DMS153 treated with DMSO at 0.1 percent for 48 hours (cell line): ENCODE results near the gene TTC23L.
A peak's percentile ranks its signal among the peaks of the same experiment; 100 is the strongest.

Experiments used
- DNase-seq: peaks from one replicate; lab custom pipeline; 2025; ENCODE audit not compliant: unreplicated experiment; lab: John Stamatoyannopoulos, UW

Gene TTC23L

DNA sequence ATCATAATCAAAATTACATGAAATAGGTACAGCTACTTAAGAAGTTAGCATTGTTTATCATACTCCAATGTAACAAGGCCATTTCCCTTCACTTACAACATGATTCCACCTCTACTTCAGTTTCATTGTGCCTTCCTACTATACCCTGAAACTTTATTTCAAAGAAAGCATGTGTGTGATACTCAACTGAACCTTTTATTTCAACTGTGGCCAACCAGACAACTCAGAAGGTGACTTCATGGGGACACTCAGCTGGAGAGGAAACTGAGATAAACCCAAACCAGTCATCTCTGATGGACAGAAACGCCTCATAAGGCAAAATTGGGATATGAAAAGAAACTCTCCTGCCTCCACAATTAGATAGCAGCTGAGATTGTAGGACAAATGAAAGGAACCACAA is 5.9 kb upstream of the TTC23L start:
- DNase-seq: no peak

DNA sequence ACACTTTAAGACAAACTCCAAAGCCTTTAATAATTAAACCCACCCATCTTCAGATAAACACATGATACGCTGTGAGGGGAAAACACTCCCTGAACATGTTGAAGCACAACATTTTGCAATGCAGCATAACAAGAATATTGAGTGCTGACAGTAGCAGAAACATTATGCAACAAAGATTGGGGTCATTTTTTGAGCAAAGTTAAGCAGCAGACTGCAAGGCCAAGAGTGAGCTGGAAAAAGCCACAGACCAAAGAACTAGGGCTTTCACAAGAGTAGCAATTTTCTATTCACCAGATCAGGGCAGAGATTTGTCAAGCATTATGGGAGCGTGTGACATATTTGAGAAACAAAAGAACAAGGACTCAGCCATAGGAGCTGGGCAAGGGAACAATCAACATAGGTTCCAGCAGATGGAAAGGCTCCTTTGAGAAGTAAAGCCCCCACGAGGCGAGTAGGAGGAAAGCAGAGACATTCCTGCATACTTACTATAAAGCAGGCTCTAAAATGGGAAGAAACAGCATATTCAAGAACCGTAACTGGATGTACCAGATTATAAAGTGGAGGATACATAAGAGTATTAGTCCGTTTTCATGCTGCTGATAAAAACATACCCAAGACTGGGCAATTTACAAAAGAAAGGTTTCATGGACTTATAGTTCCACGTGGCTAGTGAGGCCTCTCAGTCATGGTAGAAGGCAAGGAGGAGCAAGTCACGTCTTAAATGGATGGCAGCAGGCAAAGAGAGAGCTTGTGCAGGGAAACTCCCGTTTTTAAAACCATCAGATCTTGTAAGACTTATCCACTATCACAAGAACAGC is 4.8 kb upstream of the TTC23L start:
- no peak for DNase-seq

DNA sequence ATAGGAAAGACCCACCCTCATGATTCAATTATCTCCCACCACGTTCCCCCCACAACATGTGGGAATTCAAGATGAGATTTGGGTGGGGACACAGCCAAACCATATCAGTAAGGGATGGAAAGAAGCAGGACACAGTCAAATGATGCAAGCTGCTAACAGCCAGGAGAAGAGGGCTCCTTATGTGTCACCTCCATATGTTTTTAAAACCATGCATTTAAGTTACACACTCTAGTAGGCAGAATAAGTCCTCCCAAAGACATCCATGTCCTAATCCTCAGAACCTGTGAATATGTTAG is 4.2 kb upstream of the TTC23L start:
- DNase-seq: no peak

DNA sequence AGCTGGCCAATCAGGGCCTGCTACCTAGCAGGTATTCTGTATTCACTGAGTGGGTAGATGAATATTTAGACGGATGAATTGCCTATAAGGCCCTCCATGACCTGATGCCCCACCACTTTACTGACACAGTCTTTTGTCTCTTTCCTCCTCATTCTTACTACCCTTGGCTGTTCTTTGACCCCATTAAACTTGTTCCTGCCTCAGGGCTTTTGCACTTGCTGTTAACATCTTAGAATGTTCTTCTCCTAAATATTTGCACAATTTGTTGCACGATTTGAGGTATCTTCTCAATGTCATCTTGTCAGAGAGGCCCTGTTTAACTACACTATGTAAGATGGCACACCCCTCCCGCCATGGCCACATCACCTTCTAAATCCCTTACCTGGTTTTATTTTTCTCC is 3.3 kb upstream of the TTC23L start:
- DNase-seq: no peak

DNA sequence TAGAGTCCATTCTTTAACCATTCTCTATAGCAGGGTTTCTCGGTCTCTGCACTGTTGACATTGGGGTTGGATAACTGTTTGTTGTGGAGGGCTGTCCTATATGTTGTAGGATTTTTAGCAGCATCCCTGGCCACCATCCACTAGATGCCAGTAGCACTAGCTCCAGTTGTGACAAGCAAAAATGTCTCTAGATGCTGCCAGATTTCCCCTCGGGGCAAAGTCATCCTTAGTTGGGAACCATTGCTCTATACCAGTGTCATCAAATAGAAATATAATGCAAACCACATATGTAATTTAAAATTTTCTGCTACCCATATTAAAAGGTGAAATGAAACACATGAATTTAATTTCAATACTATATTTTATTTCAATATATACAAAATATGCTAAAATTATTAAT is 2.9 kb downstream of the TTC23L start:
- DNase-seq: no peak

DNA sequence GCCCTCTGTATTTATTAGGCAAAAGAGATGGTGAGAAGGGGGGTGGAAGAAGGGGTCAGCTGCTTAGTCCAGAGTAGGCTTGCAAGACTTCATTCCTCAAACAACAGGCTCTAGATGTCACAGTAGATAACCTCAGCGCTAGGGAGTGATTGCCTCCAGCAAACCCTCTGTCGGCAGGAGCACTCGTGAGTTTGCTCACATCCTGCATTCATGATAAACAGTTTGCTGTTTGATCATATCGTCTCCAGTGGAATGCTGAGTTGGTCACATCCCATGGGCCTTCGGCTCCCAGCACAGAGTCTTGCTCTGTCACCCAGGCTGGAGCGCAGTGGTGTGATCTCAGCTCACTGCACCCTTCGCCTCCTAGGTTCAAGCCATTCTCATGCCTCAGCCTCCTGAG is 3.6 kb downstream of the TTC23L start:
- DNase-seq: no peak

DNA sequence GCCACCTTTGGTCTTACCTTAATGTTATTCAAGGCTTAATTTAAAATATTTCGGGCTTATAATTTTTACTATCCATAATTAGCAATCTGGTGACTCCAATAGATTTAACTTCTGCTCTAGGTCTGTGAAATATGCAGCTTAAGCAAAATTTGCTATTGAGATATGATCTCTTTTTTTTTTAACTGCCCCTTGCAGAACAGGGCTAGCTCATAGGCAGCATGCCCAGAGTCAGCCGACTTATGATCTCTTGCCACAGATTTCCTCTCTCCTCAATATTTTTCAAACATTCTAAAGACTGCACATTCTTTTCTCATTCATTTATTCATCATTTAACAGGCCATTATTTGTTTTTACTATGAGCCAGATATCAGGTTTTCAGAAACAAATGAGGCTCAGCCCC is 4.5 kb downstream of the TTC23L start:
- DNase-seq: no peak

DNA sequence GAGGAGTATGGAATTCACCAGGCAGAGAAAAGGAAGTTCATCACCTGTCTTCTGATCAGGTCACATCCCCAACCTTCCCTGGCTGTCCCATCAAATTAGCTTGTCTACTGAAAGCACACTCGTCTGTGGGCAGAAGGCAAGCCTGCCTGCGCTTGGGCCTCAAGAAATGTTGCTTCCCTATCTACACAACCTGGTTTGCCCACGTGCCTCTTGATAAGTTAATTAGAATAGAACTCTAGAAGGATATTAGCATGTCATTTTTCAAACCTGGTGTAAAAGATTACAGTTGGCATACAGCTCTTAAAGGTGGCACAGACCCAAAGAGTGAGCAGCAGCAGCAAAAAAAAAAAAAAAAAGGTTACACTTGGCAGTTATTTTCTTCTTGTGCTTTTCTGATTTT is 5.1 kb downstream of the TTC23L start:
- no peak for DNase-seq

DNA sequence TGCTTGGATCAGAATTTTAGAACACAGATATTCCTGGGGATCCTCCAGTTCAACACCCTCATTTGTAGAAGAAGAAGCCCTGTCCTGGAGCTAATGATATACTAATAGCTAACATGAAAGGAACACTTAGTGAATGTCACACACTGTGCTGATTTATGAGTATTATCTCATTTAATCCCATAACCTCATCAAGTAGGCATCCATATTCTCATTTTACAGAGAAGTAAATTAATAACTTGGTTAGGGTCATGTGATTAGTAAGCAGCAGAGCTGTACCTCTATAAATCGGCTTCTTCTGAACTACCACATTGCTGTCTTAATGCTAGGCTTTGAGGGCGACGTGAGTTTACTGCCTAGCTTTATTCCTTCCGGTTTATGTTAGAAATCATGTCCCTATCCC is 6.0 kb downstream of the TTC23L start:
- DNase-seq: no peak

DNA sequence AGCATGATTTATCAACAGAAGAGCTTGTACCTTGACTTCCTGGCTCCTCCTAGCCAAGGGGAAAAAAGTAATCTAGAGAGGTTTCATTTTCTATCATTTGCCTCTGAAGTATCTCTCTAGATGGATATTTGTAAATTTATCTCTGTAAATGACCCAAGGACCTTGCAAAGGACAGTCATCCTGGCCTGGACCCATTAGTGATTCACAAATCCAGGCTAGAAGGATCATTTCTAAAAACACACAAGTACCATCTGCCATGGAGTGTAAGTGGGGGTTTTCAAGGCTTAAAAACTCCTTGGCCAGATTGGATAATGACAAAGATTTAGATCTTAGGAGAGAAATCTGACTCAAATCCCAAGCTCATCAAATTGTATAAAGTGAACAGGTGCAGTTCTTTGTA is 8.1 kb downstream of the TTC23L start:
- DNase-seq: no peak

DNA sequence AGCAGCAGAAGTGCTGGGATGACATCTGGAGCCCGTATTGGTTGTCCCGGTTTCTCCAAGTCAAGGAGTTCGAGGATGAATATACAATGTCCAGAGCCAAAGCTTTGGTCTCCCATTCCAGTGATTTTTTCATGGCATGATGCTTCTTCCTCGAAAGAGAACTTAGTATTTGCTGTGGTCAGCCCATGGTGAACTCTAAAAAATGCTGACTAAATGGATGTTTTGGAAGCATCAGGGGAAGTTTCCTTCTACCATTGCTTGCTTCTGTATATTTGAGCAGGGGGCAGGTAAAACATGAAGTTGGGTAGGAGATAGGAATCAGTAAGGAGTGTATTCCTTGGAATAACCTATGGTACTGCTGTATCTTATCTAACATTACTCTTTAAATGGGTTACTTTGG is 8.6 kb downstream of the TTC23L start:
- DNase-seq: no peak

DNA sequence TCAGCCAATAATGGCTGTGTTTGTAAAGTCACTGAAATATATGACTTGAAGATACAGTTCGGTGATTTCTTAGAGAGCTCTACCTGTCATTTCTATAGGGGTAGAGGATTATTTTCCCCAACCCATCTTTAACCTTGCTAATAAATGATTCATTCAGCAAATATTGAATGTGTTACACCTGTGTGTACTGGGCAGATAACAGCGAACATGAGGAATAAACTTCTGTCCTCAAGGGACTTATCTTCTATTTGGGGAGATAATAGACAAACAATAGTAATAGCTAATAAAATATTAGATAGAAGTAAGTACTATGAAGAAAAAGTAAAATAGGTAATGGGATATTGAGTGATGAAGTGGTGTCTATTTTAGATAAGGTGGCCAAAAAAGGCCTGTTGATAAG is 9.3 kb downstream of the TTC23L start:
- DNase-seq: no peak

DNA sequence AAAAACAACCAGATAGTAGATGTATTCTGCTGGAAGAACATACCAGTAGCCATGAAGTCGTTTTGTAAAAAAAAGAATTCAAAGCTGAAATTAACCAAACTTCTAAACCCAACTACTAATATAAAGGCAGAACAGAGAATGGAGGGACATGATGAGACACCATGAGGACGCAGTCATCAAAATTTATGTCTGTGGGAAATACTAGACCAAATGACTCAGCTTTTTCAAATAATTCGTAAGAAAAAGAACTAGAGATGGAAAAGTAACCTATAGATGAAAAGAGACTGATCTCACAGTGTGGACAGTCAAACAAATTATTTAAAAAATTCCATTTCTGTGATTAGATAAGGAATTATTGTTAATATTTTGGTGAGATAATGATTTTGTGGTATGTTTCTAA is 10.3 kb downstream of the TTC23L start:
- DNase-seq: no peak

DNA sequence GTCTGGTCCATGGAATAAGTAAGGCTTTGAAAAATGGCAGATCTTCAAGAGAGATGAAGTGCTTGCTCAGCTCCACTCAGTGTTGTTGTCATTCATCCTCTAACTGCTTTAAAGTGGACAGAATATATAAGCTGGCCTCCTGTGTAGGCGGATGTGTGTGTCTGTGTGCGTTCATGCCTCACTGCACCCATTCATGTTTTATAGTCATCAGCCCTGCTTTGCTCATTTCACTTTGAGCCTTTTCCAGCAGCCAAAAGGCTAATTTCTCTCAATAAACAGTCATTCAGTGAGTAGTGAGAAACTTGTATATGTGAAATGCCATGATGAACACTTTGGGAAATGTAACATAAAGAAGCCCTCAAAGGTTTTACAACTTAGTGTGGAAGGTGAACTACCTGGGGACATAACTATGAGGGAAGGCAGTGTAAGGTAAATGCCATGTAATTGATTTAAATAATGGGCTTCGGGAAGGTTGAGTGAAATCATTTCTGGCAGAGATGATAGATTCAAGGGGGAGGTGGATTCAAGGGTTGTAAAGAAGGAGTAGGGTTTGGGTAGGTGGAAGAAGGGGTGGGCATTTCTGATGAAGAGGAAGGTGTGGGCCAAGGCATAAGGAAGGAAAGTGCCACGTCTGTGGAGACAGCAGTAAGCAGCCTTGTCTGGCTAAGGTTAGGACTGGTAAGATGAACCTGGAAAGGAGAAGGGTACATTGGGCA is 15.7 kb downstream of the TTC23L start:
- DNase-seq: peak; percentile 97

DNA sequence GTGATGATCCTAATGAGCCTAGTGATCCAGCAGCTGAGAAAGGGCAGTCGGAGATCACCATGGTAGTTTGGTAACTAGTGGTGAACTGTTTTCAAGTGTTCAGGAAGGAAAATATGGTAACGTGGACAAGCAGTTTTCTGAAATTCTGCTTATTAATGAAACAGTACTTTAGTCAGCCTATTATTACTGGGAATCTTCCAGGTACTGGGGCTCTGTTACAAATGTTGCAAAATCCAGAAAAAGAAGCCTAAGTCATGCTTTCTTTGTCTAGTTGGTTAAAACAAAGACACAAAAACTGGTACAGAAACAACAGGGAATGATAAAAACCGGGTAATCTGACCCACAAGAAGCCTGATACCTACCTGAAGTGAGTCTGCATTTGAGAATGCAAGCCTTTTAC is 18.2 kb downstream of the TTC23L start:
- DNase-seq: no peak

DNA sequence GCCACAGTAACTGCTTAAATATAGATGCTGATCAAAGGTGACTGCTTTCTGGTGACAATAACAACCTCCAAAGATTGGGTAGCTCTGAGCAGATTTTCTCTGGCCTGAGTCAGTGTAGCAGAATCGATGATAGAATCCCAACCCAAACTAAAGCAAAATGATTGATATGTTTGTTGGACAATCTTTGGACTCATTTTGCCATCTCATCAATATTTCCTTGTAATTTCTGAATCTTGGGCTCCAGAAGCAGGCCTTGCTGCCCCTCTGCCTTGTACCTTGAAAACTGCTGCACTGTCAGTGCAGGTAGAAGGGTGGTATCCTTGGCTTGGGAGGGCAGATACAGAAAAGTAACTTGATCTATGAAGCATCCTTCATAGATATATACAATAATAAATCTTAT is 18.9 kb downstream of the TTC23L start:
- DNase-seq: no peak

DNA sequence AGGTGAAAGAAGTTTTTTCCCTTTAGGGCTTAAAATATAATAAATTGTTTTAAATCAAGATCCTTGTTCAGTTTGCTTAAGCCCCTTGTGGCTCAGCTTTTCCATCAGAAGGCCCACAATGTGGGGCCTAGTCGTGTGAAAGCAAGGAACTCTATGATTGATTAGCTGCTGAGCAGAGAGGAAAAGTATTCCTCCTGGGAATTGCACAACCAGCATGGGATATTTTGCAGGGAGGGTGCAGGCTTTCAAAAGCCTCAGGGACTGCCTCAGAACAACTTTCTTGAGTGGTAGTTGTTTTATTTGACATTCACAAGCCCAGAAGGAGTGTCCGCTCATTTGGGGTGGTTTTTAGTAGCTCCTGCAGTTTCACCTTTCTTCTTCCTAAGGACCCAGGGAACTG is 19.8 kb downstream of the TTC23L start:
- no peak for DNase-seq

DNA sequence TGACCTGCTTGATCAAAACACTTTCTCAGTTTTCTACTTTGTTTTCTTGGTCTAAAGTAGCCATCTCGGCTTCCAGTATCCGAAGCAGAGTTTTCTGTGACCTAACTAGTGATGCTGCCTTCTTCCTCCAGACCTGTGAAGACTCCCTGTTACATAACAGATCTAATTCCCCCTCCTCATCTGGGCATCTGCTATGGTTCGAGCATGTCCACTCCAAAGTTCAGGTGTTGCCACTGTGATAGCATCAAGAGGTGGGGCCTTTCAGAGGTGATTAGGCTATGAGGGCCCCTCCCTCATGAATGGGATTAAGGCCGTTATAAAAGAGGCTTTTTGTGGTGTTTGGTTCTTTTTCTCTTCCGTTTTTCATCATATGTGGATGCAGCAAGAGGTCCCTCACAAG is 20.3 kb downstream of the TTC23L start:
- no peak for DNase-seq

DNA sequence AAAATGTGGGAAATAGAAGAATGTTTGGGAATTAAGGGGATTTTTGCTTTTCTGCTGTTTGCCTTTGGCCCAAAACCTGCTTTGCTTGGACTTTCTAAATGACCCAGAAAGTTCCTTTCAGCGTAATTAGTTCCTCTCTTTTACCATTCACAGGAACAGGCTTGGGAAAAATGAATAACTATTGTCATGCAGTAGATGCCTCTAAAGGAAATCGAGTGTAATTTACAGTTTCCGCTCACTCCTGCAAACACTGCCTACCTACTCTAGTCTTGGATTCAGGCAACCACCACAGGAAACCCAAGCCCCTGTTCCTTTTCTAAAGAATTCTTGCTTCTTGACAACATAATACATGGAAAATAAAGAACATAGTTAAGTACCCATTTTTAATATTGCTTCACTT is 25.0 kb downstream of the TTC23L start:
- DNase-seq: no peak

DNA sequence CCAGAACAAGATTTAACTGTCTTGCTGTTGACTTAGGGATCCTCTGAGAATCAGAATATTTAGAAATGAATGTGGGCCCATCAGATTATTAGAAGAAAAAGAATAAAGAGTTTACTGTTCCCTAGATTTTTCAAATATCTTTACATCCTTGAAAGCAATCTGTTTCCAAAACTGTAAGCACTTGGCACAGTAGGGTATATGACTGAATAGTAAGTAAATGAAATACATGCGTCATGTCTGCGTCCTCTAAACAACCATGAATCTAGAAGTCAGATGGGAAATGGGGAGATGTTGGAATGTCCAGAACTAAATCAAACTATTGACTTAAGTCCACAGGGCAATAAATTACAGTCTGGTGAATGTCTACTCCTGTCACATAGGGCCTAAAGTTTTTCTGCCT is 26.1 kb downstream of the TTC23L start:
- no peak for DNase-seq

DNA sequence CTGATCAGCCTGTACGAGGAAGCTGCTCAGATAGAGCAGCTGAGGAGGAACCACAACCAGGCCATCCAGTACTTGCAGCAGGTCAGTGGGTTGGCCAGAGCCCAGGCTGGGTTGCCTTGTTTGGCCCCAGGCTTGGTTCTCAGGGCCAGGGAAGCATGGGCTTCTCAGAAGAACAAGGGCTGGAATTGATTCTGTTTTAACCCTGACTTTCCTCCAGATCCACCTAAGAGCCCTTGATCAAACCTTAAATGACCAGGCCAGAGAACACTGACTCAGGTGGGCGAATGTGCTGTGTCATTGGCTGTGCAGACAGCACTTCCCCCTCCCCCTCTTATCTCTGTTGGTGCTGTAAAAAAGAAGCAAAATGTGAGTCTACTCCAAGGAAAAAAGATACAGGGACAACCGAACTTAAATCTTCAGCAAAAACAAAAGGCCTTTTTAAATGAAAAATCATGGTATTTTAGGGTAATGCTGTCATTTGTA is 28.1 kb downstream of the TTC23L start:
- no peak for DNase-seq

DNA sequence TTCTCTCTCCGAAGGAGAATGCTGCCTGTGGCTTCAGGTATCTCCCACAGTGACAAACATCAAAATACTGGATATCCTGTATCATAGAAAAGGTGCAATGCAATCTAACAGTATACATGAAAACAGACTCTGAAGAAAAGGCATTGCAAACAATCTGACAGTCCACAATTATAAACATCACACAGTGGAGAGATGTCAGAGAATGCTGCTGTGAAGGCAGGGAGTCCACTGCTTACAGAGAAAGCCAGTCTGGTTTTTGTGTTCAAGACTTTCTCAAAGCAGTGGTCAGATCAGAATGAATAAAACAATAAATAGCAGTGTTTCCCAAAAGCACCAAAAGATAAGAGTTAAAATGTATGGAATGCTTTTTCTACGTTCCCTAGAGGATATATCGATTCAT is 28.7 kb downstream of the TTC23L start:
- no peak for DNase-seq

DNA sequence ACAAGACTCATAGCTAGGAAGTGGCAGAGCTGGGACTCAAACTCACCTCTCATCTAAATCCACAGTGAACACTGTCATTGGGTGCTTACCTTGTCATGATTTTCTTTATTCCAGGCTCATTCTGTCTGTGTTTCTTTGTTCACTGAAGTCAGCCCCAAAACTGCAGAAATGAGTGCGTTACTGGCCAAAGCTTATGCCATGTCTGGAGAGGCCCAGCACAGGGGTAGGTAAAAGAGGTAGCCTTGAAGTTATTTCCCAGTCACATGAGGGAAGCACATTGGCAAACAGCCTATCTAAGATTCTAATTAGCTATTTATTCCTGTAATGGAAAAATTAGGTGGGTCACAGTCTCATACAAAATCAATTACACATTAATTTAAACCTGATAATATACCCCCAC is 29.8 kb downstream of the TTC23L start:
- no peak for DNase-seq
